ACHN (cell line): ENCODE results near the gene ERVH48-1.
A peak's percentile ranks its signal among the peaks of the same experiment; 100 is the strongest.
"Not testable (repeated sequence)": the region's sequence is repeated elsewhere in the genome, so short reads cannot be mapped to it uniquely, and the experiment has no call there.

Source experiments
- DNase-seq: peaks from one replicate; pipeline ENCODE4 v3.0.0-alpha.2; 2015
- in situ Hi-C: cut with HindIII; loops from 2 replicates; pipeline ENCODE4 v1.10.0; 2017; ENCODE audit warnings: low sequenced_read_pairs, low pct_ligation_motif_present, low pct_unique_long_range_greater_than_20kb

Gene ERVH48-1

GRCh38 chr21:42942244-42942643, 16.8 kb upstream of the ERVH48-1 start:
- in situ Hi-C loops, result no loop called here

GRCh38 chr21:42941696-42942085, 16.3 kb upstream of the ERVH48-1 start:
- in situ Hi-C loops, result no loop called here

More at GRCh38 chr21:42942244-42942643, 16.8 kb upstream of the ERVH48-1 start:
- DNase-seq, result no peak

GRCh38 chr21:42939582-42940413, 14.4 kb upstream of the ERVH48-1 start:
- in situ Hi-C loops, result no loop called here
- peak; percentile 93 for DNase-seq

More at GRCh38 chr21:42941696-42942085, 16.3 kb upstream of the ERVH48-1 start:
- DNase-seq, result no peak

GRCh38 chr21:42938606-42938995, 13.2 kb upstream of the ERVH48-1 start:
- in situ Hi-C loops, DNase-seq: not testable (repeated sequence)

DNA sequence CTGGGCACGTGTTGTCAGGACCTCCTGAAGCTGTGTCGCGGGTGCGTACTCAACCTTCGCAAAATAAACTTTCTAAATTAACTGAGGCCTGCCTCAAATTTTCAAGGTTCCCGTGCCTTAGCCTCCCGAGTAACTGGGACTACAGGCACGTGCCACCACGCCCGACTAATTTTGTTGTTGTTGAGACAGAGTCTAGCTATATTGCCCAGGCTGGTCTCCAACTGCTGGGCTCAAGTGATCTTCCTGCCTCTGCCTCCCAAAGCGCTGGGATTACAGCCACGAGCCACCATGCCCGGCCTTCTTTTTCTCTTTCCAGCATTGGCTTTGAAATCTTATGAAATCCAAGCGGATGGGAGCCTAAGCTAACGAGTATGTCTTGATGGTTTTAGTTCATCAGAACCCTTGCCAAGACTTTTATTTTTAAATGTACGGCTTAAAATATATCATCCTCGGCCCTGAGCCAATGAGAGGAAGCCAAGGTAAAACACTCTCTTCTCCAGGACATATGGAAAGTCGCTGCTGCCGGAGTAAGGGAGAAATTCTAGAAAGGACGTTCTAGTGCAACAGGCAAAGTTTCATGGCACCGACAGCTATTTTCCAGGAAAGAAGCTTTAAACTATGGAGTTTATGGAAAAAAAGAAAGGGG, 12.7 kb upstream of the ERVH48-1 start:
- in situ Hi-C loops, result no loop called here
- no peak for DNase-seq

DNA sequence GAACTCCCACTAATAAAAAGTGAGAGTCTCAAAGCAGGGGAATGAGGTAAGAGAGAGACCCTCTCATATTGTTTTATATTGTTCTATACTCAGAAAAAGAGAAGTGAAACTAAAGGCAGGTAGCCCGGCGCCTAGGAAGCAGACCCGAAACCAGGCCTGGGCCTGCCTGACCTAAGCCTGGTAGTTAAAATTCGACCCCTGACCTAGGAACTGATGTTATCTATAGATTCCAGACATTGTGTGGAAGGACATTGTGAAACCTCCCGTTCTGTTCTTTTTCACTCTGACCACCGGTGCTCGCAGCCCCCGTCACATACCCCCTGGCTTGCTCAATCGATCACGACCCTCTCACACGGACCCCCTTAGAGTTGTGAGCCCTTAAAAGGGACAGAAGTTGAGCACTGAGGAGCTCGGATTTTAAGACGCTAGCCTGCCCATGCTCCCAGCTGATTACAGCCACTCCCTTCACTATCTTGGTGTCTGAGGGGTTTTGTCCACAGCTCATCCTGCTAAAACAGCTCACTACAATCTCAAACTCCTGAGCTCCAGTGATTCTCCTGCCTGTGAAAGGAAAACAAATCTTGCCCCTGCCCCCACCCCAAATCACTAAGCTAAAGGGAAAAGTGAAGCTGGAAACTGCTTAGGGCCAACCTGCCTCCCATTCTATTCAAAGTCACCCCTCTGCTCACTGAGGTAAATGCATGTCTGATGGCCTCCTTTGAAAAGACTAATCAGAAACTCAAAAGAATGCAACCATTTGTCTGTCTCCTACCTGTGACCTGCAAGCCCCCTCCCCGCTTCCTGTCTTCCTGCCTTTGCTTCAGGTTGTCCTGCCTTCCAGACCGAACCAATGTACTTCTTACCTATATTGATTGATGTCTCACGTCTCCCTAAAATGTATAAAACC, 11.9 kb upstream of the ERVH48-1 start:
- in situ Hi-C loops, DNase-seq: not testable (repeated sequence)

- DNase-seq, in situ Hi-C loops: not testable (repeated sequence)
Observed at GRCh38 chr21:42936360-42936759, 10.9 kb upstream of the ERVH48-1 start.

DNA sequence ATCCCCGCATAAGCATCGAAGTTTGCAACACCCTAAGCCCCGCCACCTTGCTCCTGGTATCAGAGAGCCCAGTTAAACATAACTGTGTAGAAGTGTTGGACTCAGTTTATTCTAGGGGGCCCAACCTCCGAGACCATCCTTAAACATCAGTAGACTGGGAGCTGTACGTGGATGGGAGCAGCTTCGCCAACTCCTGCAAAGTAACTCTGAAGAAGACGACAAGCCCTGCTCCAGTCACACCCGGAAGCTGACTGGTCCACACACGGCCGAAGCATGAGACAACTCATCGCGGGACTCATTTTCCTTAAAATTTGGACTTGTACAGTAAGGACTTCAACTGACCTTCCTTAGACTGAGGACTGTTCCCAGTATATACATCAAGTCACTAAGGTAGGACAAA, 8.5 kb upstream of the ERVH48-1 start:
- in situ Hi-C loops, DNase-seq: not testable (repeated sequence)

- DNase-seq, in situ Hi-C loops: not testable (repeated sequence)
Observed at GRCh38 chr21:42933137-42933970, 7.9 kb upstream of the ERVH48-1 start.

DNA sequence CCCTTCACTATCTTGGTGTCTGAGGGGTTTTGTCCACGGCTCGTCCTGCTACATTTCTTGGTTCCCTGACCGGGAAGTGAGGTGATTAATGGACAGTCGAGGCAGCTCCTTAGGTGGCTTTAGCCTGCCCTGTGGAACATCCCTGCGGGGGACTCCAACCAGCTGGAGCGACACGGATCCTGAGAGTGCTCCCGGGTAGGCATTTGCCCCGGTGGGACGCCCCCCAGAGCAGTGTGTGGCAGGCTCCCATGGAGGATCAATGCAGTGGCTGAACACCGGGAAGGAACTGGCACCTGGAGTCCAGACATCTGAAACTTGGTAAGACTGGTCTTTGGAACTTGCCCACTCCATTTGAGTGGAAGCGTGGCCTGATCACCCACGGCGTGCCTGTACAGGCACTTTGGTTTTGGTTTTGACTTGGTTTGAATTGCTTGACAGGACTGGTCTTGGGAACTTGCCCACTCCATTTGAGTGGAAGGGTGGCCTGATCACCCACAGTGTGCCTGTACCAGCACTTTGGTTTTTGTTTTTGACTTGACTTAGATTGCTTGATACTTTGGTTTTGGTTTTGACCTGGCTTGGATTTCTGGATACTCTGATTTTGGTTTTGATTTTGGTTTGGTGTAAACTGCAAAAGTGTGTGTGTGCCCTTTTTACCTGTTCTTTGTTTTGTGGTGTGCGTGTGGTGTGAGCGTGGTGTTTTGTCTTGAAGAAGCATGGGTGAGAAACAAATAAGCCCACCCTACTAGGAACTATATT, 7.1 kb upstream of the ERVH48-1 start:
- DNase-seq, in situ Hi-C loops: not testable (repeated sequence)

- DNase-seq, result no peak
- in situ Hi-C loops, result no loop called here
Observed at GRCh38 chr21:42931560-42932235, 6.3 kb upstream of the ERVH48-1 start.

DNA sequence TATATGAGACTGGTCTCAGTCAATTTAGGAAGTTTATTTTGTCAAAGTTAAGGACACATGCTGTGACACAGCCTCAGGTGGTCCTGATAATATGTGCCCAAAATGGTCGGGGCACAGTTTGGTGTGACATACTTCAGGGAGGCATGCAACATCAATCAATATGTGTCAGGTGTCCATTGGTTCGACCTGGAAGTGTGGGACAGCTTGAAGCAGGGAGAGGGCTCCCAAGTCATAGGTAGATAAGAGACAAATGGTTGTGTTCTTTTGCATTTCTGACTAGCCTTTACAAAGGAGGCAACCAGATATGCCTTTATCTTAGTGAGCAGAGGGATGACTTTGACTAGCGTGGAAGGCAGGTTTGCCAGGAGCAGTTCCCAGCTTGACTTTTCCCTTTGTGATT, 4.5 kb upstream of the ERVH48-1 start:
- in situ Hi-C loops, result no loop called here
- no peak for DNase-seq

DNA sequence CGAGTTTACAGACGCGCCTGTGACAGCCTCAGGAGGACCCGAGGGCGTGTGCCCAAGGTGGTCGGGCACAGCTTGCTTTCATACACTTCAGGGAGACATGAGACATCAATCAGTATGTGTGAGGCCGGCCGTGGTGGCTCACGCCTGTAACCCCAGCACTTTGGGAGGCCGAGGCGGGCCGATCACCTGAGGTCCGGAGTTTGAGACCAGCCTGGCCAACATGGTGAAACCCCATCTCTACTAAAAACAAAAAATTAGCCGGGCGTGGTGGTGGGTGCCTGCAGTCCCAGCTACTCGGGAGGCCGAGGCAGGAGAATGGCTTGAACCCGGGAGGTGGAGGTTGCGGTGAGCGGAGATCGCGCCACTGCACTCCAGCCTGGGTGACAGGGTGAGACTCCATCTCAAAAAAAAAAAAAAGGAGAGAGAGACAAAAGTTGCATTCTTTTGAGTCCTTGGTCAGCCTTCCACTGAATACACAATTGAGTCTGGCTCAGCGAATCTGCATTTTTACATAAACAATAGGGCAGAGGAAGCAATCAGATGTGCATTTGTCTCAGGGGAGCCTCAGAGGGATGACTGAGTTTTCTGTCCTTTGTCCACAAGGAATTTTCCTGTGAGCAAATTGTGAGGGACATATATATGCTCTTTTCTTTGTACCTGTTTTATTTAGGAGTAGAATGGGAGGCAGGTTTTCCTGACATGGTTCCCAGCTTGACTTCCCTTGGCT, 2.2 kb upstream of the ERVH48-1 start:
- in situ Hi-C loops, DNase-seq: not testable (repeated sequence)

DNA sequence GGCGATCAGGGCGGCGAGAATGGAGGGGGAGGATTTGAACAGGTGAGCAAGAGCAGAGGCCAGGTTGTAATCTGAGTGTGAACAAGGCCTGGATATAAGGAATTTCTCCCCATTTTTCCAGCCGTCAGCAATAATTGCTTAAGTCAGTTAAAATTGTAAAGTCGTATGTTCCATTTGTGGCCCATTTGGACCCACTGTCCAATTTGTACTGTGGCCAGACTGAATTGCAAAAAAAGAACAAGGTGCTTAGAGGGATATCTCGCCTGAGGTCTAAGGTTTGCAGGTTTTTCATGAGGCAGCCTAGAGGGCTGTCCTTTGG, 1.0 kb downstream of the ERVH48-1 start:
- in situ Hi-C loops, result no loop called here
- no peak for DNase-seq

DNA sequence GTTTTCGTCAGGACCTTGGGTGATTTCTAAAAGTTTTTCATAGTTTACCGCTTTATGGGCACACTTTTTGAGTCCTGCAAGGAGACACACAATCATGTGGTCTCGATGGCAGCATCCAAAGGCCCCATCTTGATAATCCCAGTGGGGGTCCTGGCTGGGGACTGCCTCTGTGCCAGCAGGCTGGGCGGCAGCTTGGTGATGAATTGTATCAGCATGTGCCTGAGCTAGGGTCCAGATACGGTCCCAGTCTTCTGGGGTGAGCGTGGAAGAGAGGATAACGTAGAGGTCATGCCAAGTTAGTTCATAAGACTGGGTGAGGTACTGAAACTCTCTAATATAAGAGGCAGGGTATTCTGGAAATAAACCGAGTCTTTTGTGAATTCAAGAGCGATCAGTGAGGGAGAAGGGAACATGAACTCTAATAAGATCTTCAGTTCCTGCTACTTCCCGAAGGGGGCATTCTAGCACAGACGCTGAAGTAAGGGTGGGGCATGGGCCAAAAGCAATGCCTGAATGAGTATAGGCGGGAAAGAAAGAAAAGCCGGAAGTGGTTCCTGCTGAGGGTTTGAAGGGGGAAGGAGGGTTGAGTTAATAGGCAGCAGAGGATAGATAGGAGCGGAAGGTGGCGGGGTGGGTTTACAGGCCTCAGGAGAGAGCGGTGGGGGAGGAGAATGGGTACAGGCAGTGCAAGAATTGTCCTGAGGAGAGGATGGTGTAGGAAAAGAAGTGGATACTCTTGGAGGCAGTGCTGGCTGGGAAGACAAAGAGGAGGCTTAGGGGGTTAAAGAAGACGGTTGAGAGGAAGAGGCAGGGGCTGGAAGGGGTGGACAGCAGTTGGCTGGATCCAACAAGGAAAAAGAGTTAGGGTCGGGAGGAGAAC, 1.6 kb downstream of the ERVH48-1 start:
- in situ Hi-C loops, result no loop called here
- peak; percentile 90 for DNase-seq

DNA sequence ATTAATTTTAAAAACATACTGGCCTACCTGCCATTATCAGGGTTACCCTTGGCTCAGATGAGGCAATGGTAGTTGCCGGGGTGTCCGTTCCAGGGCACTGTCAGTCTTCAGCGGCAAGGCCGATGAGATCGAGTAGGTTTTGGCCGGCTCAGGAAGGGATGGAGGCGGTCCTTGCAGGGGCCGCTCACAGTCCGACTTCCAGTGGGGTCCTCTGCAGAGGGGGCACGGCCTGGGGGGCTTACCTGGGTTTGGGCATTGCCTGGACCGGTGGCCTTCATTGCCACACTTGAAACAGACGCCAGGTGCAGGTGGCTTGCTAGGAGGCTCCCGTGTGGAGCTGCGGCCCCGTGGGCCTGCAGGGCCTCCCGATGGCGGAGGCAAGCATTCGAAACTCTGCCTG, 2.5 kb downstream of the ERVH48-1 start:
- in situ Hi-C loops, result no loop called here
- DNase-seq, result no peak
